K562 (cell line): Measurements from ENCODE around the gene TERT.

Source experiments
- BRF1 ChIP-seq: IDR thresholded peaks from 3 replicates; pipeline ENCODE4 v1.6.1; 2011; ENCODE audit warnings: borderline replicate concordance, mild to moderate bottlenecking; ENCODE audit not compliant: insufficient read length; ENCODE audit errors: extremely low read depth
- CEBPB ChIP-seq: fragments of 450-650 bp; IDR thresholded peaks from 2 replicates; pipeline ENCODE4 v1.6.1; 2016; ENCODE audit warnings: missing genetic modification characterization, missing compliant biosample characterization
- EZH2 ChIP-seq: IDR thresholded peaks from 2 replicates; pipeline ENCODE4 v1.6.1; 2012; ENCODE audit warnings: low read depth, mild to moderate bottlenecking, inconsistent platforms, low read length, borderline replicate concordance
- GABPB1 ChIP-seq: sonication (generic); formaldehyde crosslinking; IDR thresholded peaks from 2 replicates; pipeline ENCODE4 v1.8.0; 2022; ENCODE audit warnings: mild to moderate bottlenecking, missing genetic modification reagents
- HNRNPLL ChIP-seq: fragments of 200-400 bp; formaldehyde crosslinking; IDR thresholded peaks from 2 replicates; pipeline ENCODE4 v1.6.1; 2017; ENCODE audit warnings: low read length, low read depth, mild to moderate bottlenecking; ENCODE audit not compliant: poor library complexity, severe bottlenecking
- POLR2A ChIP-seq: fragments of 450-650 bp; conservative IDR thresholded peaks from 2 replicates; pipeline ENCODE4 v1.6.1; 2016
- POLR2AphosphoS5 ChIP-seq: IDR thresholded peaks from 2 replicates; pipeline ENCODE4 v1.6.1; 2011; ENCODE audit warnings: mild to moderate bottlenecking, low read depth, low read length, moderate library complexity; ENCODE audit not compliant: control insufficient read depth, insufficient read depth
- TCF7L2 ChIP-seq: fragments of 150-350 bp; IDR thresholded peaks from 2 replicates; pipeline ENCODE4 v1.6.1; 2016; ENCODE audit warnings: low read depth, mild to moderate bottlenecking, low read length, moderate library complexity
- U2AF1 ChIP-seq: fragments of 200-400 bp; formaldehyde crosslinking; optimal IDR thresholded peaks from 2 replicates; pipeline ENCODE3; 2017; ENCODE audit warnings: mild to moderate bottlenecking, low read depth, low read length, moderate library complexity
- ZBED1 ChIP-seq: IDR thresholded peaks from 2 replicates; pipeline ENCODE4 v1.6.1; 2014
- ZNF121 ChIP-seq: sonication (generic); formaldehyde crosslinking; conservative IDR thresholded peaks from 2 replicates; pipeline ENCODE4 v1.8.0; 2022; ENCODE audit warnings: missing genetic modification reagents
- TF ChIP-seq, protein P1 (sequence below): fragments of 450-650 bp; formaldehyde crosslinking; IDR thresholded peaks from 2 replicates; pipeline ENCODE4 v1.4.0; 2020; ENCODE audit warnings: mild to moderate bottlenecking, moderate library complexity
- TF ChIP-seq, protein P2 (sequence below), 2 experiments: fragments of 450-650 bp; formaldehyde crosslinking in 1 of 2; IDR thresholded peaks; 2 replicates each; pipeline versions ENCODE4 v1.4.0 to v1.6.1; 2014 to 2020; ENCODE audit warnings: mild to moderate bottlenecking in 2 of 2, borderline replicate concordance in 1 of 2, low read depth in 1 of 2
- TF ChIP-seq, protein P3 (sequence below), 3 experiments: IDR thresholded peaks in 2 of 3; conservative IDR thresholded peaks in 1 of 3; 2 replicates each; pipeline ENCODE4 v1.5.1; 2011 to 2012; ENCODE audit warnings: low read length in 3 of 3, mild to moderate bottlenecking in 3 of 3, control low read depth in 2 of 3, improper control_type of control experiment in 1 of 3, inconsistent platforms in 1 of 3, low read depth in 1 of 3, mixed read lengths in 1 of 3, moderate library complexity in 1 of 3; ENCODE audit not compliant: insufficient read depth in 2 of 3

DNA sequence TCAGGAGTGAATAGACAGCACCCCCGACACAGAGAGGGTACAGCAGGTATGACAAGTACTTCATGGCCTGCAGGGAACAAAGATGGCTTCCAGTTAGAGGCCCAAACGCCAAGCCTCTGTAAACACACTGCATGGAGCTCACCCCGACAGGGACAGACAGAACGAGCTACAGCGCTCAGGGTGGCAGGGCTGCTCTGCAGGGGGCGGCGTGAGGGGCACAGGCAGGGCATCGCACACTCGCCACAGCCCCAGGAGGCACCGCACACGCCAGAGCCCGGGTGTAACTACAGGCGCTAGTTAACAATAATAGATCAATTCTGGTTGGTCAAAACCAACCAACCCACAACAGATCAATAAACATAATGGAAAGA, 28.9 kb upstream of the TERT start:
- TF ChIP-seq GABPB1 (CRISPR knock-in tag) = no peak
- TF ChIP-seq HNRNPLL = no peak
- TF ChIP-seq POLR2AphosphoS5 = no peak
- no peak for TF ChIP-seq POLR2A
- TF ChIP-seq TCF7L2 = no peak
- TF ChIP-seq, protein P1, sequence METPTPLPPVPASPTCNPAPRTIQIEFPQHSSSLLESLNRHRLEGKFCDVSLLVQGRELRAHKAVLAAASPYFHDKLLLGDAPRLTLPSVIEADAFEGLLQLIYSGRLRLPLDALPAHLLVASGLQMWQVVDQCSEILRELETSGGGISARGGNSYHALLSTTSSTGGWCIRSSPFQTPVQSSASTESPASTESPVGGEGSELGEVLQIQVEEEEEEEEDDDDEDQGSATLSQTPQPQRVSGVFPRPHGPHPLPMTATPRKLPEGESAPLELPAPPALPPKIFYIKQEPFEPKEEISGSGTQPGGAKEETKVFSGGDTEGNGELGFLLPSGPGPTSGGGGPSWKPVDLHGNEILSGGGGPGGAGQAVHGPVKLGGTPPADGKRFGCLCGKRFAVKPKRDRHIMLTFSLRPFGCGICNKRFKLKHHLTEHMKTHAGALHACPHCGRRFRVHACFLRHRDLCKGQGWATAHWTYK (CRISPR knock-in tag) = no peak
- TF ChIP-seq, protein P2, sequence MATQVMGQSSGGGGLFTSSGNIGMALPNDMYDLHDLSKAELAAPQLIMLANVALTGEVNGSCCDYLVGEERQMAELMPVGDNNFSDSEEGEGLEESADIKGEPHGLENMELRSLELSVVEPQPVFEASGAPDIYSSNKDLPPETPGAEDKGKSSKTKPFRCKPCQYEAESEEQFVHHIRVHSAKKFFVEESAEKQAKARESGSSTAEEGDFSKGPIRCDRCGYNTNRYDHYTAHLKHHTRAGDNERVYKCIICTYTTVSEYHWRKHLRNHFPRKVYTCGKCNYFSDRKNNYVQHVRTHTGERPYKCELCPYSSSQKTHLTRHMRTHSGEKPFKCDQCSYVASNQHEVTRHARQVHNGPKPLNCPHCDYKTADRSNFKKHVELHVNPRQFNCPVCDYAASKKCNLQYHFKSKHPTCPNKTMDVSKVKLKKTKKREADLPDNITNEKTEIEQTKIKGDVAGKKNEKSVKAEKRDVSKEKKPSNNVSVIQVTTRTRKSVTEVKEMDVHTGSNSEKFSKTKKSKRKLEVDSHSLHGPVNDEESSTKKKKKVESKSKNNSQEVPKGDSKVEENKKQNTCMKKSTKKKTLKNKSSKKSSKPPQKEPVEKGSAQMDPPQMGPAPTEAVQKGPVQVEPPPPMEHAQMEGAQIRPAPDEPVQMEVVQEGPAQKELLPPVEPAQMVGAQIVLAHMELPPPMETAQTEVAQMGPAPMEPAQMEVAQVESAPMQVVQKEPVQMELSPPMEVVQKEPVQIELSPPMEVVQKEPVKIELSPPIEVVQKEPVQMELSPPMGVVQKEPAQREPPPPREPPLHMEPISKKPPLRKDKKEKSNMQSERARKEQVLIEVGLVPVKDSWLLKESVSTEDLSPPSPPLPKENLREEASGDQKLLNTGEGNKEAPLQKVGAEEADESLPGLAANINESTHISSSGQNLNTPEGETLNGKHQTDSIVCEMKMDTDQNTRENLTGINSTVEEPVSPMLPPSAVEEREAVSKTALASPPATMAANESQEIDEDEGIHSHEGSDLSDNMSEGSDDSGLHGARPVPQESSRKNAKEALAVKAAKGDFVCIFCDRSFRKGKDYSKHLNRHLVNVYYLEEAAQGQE (IDR thresholded peaks at IDR 0.05; ENCODE audit: borderline replicate concordance) = no peak
- TF ChIP-seq, protein P2 (CRISPR knock-in tag; IDR thresholded peaks at IDR 0.05; ENCODE audit: low read depth) = no peak
- no peak for TF ChIP-seq EZH2
- TF ChIP-seq, protein P3, sequence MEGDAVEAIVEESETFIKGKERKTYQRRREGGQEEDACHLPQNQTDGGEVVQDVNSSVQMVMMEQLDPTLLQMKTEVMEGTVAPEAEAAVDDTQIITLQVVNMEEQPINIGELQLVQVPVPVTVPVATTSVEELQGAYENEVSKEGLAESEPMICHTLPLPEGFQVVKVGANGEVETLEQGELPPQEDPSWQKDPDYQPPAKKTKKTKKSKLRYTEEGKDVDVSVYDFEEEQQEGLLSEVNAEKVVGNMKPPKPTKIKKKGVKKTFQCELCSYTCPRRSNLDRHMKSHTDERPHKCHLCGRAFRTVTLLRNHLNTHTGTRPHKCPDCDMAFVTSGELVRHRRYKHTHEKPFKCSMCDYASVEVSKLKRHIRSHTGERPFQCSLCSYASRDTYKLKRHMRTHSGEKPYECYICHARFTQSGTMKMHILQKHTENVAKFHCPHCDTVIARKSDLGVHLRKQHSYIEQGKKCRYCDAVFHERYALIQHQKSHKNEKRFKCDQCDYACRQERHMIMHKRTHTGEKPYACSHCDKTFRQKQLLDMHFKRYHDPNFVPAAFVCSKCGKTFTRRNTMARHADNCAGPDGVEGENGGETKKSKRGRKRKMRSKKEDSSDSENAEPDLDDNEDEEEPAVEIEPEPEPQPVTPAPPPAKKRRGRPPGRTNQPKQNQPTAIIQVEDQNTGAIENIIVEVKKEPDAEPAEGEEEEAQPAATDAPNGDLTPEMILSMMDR (IDR thresholded peaks at IDR 0.05 in 2 of 3, conservative IDR thresholded peaks at IDR 0.05 in 1 of 3; ENCODE audit: insufficient read depth in 2 of 3, low read depth in 1 of 3, low read length in 3 of 3) = no peak
- TF ChIP-seq ZBED1 = no peak
- TF ChIP-seq CEBPB (tag) = no peak
- TF ChIP-seq ZNF121 = no peak
- no peak for TF ChIP-seq BRF1
- TF ChIP-seq U2AF1 = no peak
